OCI-LY1 (cell line): ENCODE data around the gene KCNH2.

Source experiments
- H2AFZ ChIP-seq: fragments of 200-600 bp; sonication (generic), shearing (Covaris generic); 2 replicates; pipeline ENCODE4 v1.6.0; 2014; ENCODE audit warnings: antibody characterized with exemption, mild to moderate bottlenecking, low read length
- H3F3A ChIP-seq: fragments of 200-600 bp; sonication (generic), shearing (Covaris generic); 2 replicates; pipeline ENCODE4 v1.6.0; 2014; ENCODE audit warnings: mild to moderate bottlenecking, antibody characterized with exemption, low read length, moderate library complexity; ENCODE audit not compliant: insufficient read depth
- H3K27ac ChIP-seq: fragments of 200-600 bp; sonication (generic); 2 replicates; pipeline ENCODE4 v1.5.1; 2014; ENCODE audit warnings: low read length, mixed run types, mild to moderate bottlenecking, low read depth; ENCODE audit not compliant: poor library complexity, severe bottlenecking
- H3K27me3 ChIP-seq: fragments of 200-600 bp; sonication (generic); 2 replicates; pipeline ENCODE4 v1.6.0; 2014; ENCODE audit warnings: antibody characterized with exemption, mild to moderate bottlenecking, low read length, moderate library complexity; ENCODE audit not compliant: insufficient read depth
- H3K36me3 ChIP-seq: fragments of 200-600 bp; sonication (generic); 2 replicates; pipeline ENCODE4 v1.6.1; 2014; ENCODE audit warnings: mild to moderate bottlenecking, antibody characterized with exemption, low read length, moderate library complexity, mixed read lengths; ENCODE audit not compliant: insufficient read depth
- H3K4me1 ChIP-seq: fragments of 200-600 bp; sonication (generic); 2 replicates; pipeline ENCODE4 v1.5.1; 2014; ENCODE audit warnings: mild to moderate bottlenecking, low read length, moderate library complexity; ENCODE audit not compliant: insufficient read depth, severe bottlenecking
- H3K4me2 ChIP-seq: fragments of 200-600 bp; sonication (generic), shearing (Covaris generic); 2 replicates; pipeline ENCODE4 v1.6.1; 2014; ENCODE audit warnings: low read length
- H3K4me3 ChIP-seq: fragments of 200-600 bp; sonication (generic); 2 replicates; pipeline ENCODE4 v1.5.1; 2014; ENCODE audit warnings: low read length, low read depth, mild to moderate bottlenecking, mixed read lengths; ENCODE audit not compliant: poor library complexity, severe bottlenecking
- H3K79me2 ChIP-seq: fragments of 200-600 bp; shearing (Covaris generic); 2 replicates; pipeline ENCODE4 v1.6.1; 2016; ENCODE audit warnings: mixed run types, low read length, mixed read lengths; ENCODE audit not compliant: insufficient read depth
- H3K9ac ChIP-seq: fragments of 200-600 bp; sonication (generic), shearing (Covaris generic); 2 replicates; pipeline ENCODE4 v1.6.1; 2014; ENCODE audit warnings: mild to moderate bottlenecking, low read length, mixed read lengths
- H3K9me2 ChIP-seq: fragments of 200-600 bp; sonication (generic), shearing (Covaris generic); 2 replicates; pipeline ENCODE4 v1.6.1; 2014; ENCODE audit warnings: low read depth, mild to moderate bottlenecking, low read length, mixed read lengths
- H3K9me3 ChIP-seq: fragments of 200-600 bp; shearing (Covaris generic); 2 replicates; pipeline ENCODE4 v1.6.1; 2014; ENCODE audit warnings: low read length, mixed read lengths
- H4K20me1 ChIP-seq: fragments of 200-600 bp; sonication (generic), shearing (Covaris generic); 2 replicates; pipeline ENCODE4 v1.6.0; 2016; ENCODE audit warnings: mild to moderate bottlenecking, low read length; ENCODE audit not compliant: insufficient read depth
- CTCF ChIP-seq: fragments of 200-600 bp; sonication (generic), shearing (Covaris generic); IDR thresholded peaks from 2 replicates; pipeline ENCODE4 v1.5.1; 2017; ENCODE audit warnings: mild to moderate bottlenecking, antibody characterized with exemption, low read length, moderate library complexity, mixed read lengths
- EZH2 ChIP-seq: fragments of 200-600 bp; sonication (generic), shearing (Covaris generic); IDR thresholded peaks from 2 replicates; pipeline ENCODE4 v1.8.0; 2017; ENCODE audit warnings: borderline replicate concordance, mixed run types, mild to moderate bottlenecking, antibody characterized with exemption, low read length, moderate library complexity, mixed read lengths

The KCNH2 gene

GRCh38 chr7:150945853-150946420, 32.2 kb downstream of the KCNH2 start:
- Histone ChIP-seq H2AFZ (no peak overlapping the region), H4K20me1 (no peaks in the 10 kb centered on the region), H3K4me2 (no peak overlapping the region), H3K4me1 (peaks cover 10% of the 10 kb centered on the region), H3K79me2 (no peaks in the 10 kb centered on the region), H3K4me3 (no peak overlapping the region), H3K27me3 (peaks cover 7% of the 10 kb centered on the region; the same call in 1 of the 2 replicates), H3F3A (no peaks in the 10 kb centered on the region), H3K9me2 (no peaks in the 10 kb centered on the region), H3K9me3 (no peaks in the 10 kb centered on the region), H3K36me3 (no peaks in the 10 kb centered on the region), H3K9ac (no peak overlapping the region), H3K27ac (no peak overlapping the region)
- TF ChIP-seq CTCF = no peak
- no peak for TF ChIP-seq EZH2

GRCh38 chr7:150945171-150945852, 32.8 kb downstream of the KCNH2 start:
- no peaks in the 10 kb centered on the region for H3K9me2 ChIP-seq
- H3K27ac ChIP-seq = no peak overlapping the region
- H3K4me1 ChIP-seq = peaks cover 10% of the 10 kb centered on the region
- no peaks in the 10 kb centered on the region for H3K79me2 ChIP-seq
- H3K27me3 ChIP-seq = peaks cover 7% of the 10 kb centered on the region; the same call in 1 of the 2 replicates
- H4K20me1 ChIP-seq = no peaks in the 10 kb centered on the region
- H3K9ac ChIP-seq = no peak overlapping the region
- H2AFZ ChIP-seq = no peak overlapping the region
- H3K4me3 ChIP-seq = no peak overlapping the region
- H3K9me3 ChIP-seq = no peaks in the 10 kb centered on the region
- no peaks in the 10 kb centered on the region for H3F3A ChIP-seq
- no peaks in the 10 kb centered on the region for H3K36me3 ChIP-seq
- TF ChIP-seq CTCF (no peak), EZH2 (no peak)
- no peak overlapping the region for H3K4me2 ChIP-seq

- Histone ChIP-seq H3K9me3 (no peaks in the 10 kb centered on the region), H3K4me2 (no peak overlapping the region), H3K79me2 (no peaks in the 10 kb centered on the region), H3K27ac (no peak overlapping the region), H3K4me3 (no peak overlapping the region), H4K20me1 (no peaks in the 10 kb centered on the region), H3K27me3 (0 out of 2 replicates have a peak, but pooled peaks cover 7% of the 10 kb centered on the region), H3K9ac (no peak overlapping the region), H2AFZ (no peak overlapping the region), H3K4me1 (peaks cover 10% of the 10 kb centered on the region), H3K36me3 (no peaks in the 10 kb centered on the region), H3F3A (no peaks in the 10 kb centered on the region), H3K9me2 (no peaks in the 10 kb centered on the region)
- TF ChIP-seq EZH2 (no peak), CTCF (no peak)
These were observed 33.8 kb downstream of the KCNH2 start for GRCh38 chr7:150944066-150945042.
